Duodenal mucosa (tissue), 2 donors: ENCODE measurements around the gene CHI3L2.

ENCODE experiments used
- H3K27ac ChIP-seq: one replicate; pipeline ENCODE4 v1.7.0; 2013; ENCODE audit warnings: low read depth, low read length
- H3K27me3 ChIP-seq, 2 donors: one replicate each; pipeline ENCODE4 v1.7.0; 2013; ENCODE audit warnings: low read length in 2 of 2, control low read depth in 1 of 2; ENCODE audit not compliant: insufficient read depth in 2 of 2, control insufficient read depth in 1 of 2
- H3K36me3 ChIP-seq, 2 donors: one replicate each; pipeline ENCODE4 v1.7.0; 2013; ENCODE audit warnings: low read length in 2 of 2, control low read depth in 1 of 2; ENCODE audit not compliant: insufficient read depth in 2 of 2, control insufficient read depth in 1 of 2
- H3K4me1 ChIP-seq, 2 donors: one replicate each; pipeline ENCODE4 v1.7.0; 2013; ENCODE audit warnings: low read length in 2 of 2, control low read depth in 1 of 2; ENCODE audit not compliant: insufficient read depth in 2 of 2, control insufficient read depth in 1 of 2
- H3K4me3 ChIP-seq, 2 donors: one replicate each; pipeline ENCODE4 v1.7.0; 2013; ENCODE audit warnings: low read length in 2 of 2, low read depth in 1 of 2
- H3K9ac ChIP-seq, 2 donors: one replicate each; pipeline ENCODE4 v1.7.0; 2013; ENCODE audit warnings: low read length in 2 of 2, low read depth in 1 of 2
- H3K9me3 ChIP-seq, 2 donors: one replicate each; pipeline ENCODE4 v1.7.0; 2013; ENCODE audit warnings: low read length in 2 of 2, control low read depth in 1 of 2; ENCODE audit not compliant: control insufficient read depth in 1 of 2

The CHI3L2 gene

GRCh38 chr1:111289371-111289770 lies 61.9 kb downstream of the CHI3L2 start:
- Histone ChIP-seq H3K4me3 (no peak overlapping the region), H3K27ac (no peak overlapping the region), H3K4me1 (no peaks in the 10 kb centered on the region)

DNA sequence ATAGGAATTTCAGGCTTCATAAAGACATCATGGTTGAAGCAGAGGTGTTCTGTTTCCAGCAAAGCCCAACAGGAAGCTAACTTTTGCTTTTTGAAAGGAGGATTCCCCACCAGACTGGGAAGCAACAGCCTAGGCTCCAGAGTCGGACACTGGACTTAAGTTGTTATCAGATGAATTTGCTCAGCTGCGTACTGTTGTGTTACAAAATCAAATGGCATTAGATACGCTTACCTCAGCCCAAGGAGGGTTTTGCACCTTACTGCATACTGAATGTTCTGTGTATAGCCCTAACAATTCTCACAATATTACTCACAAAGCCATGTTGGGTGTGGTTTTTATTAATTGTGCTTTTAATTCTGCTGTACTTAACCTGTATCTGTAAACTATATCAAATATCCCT lies 62.6 kb downstream of the CHI3L2 start:
- Histone ChIP-seq H3K9ac (no peak overlapping the region), H3K9me3 (no peaks in the 10 kb centered on the region), H3K4me3 (no peak overlapping the region), H3K36me3 (no peaks in the 10 kb centered on the region), H3K4me1 (no peaks in the 10 kb centered on the region), H3K27ac (no peak overlapping the region), H3K27me3 (no peaks in the 10 kb centered on the region)

More at GRCh38 chr1:111289371-111289770, 61.9 kb downstream of the CHI3L2 start:
- Histone ChIP-seq H3K9me3 (no peaks in the 10 kb centered on the region), H3K9ac (no peak overlapping the region), H3K36me3 (no peaks in the 10 kb centered on the region), H3K27me3 (no peaks in the 10 kb centered on the region)

- no peaks in the 10 kb centered on the region for H3K27me3 ChIP-seq
- H3K4me1 ChIP-seq, result no peaks in the 10 kb centered on the region
- H3K36me3 ChIP-seq, result no peaks in the 10 kb centered on the region
- H3K27ac ChIP-seq, result no peak within 1 kb of the TSS
- no peak within 1 kb of the TSS for H3K4me3 ChIP-seq
- H3K9ac ChIP-seq, result no peak within 1 kb of the TSS
- no peaks in the 10 kb centered on the region for H3K9me3 ChIP-seq
These were observed 63.1 kb downstream of the CHI3L2 start, which contains the start of gene CHIA for GRCh38 chr1:111290630-111291029. TSS of gene CHIA (plus strand) at chr1:111290851. CDS start at chr1:111310468, 19,617 bp downstream.
